Measurements from ENCODE around the gene NXNL1. TPM values are rescaled to one million over a fixed set of nuclear protein-coding genes. Genes with fewer than 3 reads are reported as not detected.
"Not testable (repeated sequence)": the region's sequence is repeated elsewhere in the genome, so short reads cannot be mapped to it uniquely, and the experiment has no call there.

NXNL1 gene
- total and polyA plus RNA-seq, 9 of the 15 experiments (the other 6 are each of a cell fraction or from before 2014, with no cell fraction given), result not detected

DNA sequence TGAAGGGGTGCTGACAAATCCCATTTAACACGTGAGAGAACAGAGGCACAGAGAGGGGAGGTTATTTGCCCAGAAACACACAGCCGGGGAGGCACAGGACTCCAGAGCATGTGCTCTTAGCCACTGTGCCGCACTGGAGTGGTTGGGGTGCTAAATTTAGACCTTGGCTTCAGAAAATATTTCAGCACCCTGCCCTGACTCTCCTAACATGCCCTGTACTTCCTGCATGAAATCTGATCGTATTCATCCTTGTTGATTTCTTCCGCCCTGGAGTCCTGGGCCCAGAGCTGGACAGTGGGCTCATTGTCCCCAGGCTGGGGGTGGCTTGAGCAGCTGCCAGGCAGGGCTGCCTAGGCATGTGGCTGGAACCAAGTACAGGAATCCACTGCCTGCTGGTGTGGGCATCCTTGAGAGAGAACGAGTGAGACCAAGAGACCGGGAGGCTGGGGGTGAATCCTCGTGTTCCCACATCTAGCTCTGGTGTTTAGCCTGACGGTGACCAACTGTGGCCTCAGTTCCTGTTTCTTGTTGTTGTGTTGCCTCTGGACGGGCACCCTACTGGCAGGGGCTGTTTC, 14.9 kb upstream of the NXNL1 start:
- Histone ChIP-seq H2AFZ (ENCODE audit: low read depth, low read length) (no peak overlapping the region), H3K9ac (ENCODE audit: insufficient read depth in 1 of 2, low read depth in 2 of 2, low read length in 2 of 2) (peak overlapping the region in 1 of 2 experiments; percentile 50; a peak in 1 of 4 replicates), H4K20me1 (replicated peaks; ENCODE audit: control insufficient read depth, insufficient read depth, low read length) (no peaks in the 10 kb centered on the region), H3K36me3 (ENCODE audit: control insufficient read depth, insufficient read depth, low read length) (no peaks in the 10 kb centered on the region), H3K79me2 (ENCODE audit: control insufficient read depth, insufficient read depth, low read length) (no peaks in the 10 kb centered on the region), H3K4me1 (replicated peaks in 1 of 2; ENCODE audit: control insufficient read depth in 2 of 2, insufficient read depth in 2 of 2, low read length in 2 of 2) (peaks cover 8 to 14% of the 10 kb centered on the region in 2 experiments; a peak in 4 of 5 replicates), H3K27me3 (ENCODE audit: control insufficient read depth in 2 of 2, insufficient read depth in 2 of 2, low read length in 2 of 2) (no peaks in the 10 kb centered on the region), H3K27ac (ENCODE audit: extremely low read depth, low read depth, low read length) (no peak overlapping the region), H3K4me2 (ENCODE audit: insufficient read depth, low read length) (no peak overlapping the region), H3K9me3 (replicated peaks; ENCODE audit: control insufficient read depth, insufficient read depth, low read depth, low read length) (peaks cover 2% of the 10 kb centered on the region; the same call in 1 of the 2 replicates), H3K4me3 (no peak overlapping the region), H3K9me1 (ENCODE audit: control insufficient read depth, insufficient read depth, low read length) (no peaks in the 10 kb centered on the region)
- intact Hi-C loops (cut with micrococcal nuclease), result no loop called here
- ATAC-seq (no peak), FAIRE-seq (no peak), DNase-seq (ENCODE audit: extremely low read depth in 1 of 4, low spot score in 3 of 4) (no peak)
- peak; percentile 49; the same call in 1 of the 2 replicates for TF ChIP-seq BCOR (IDR thresholded peaks at IDR 0.05)
- TF ChIP-seq TEAD4 (IDR thresholded peaks at IDR 0.05; ENCODE audit: low read length), result no peak
- no peak for TF ChIP-seq TEAD4 (CRISPR knock-in tag; IDR thresholded peaks at IDR 0.05; ENCODE audit: borderline replicate concordance)
- no peak for TF ChIP-seq SMARCA4 (IDR thresholded peaks at IDR 0.05)
- no peak for TF ChIP-seq SRF (CRISPR knock-in tag; IDR thresholded peaks at IDR 0.05)
- TF ChIP-seq, protein P1, sequence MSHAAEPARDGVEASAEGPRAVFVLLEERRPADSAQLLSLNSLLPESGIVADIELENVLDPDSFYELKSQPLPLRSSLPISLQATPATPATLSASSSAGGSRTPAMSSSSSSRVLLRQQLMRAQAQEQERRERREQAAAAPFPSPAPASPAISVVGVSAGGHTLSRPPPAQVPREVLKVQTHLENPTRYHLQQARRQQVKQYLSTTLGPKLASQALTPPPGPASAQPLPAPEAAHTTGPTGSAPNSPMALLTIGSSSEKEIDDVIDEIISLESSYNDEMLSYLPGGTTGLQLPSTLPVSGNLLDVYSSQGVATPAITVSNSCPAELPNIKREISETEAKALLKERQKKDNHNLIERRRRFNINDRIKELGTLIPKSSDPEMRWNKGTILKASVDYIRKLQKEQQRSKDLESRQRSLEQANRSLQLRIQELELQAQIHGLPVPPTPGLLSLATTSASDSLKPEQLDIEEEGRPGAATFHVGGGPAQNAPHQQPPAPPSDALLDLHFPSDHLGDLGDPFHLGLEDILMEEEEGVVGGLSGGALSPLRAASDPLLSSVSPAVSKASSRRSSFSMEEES (CRISPR knock-in tag; IDR thresholded peaks at IDR 0.05), result no peak
- no peak for TF ChIP-seq C11orf30 (IDR thresholded peaks at IDR 0.05; ENCODE audit: low read depth)
- peak; percentile 55 for TF ChIP-seq ZFP36 (IDR thresholded peaks at IDR 0.05; ENCODE audit: low read depth, low read length, partially characterized antibody)
- TF ChIP-seq KLF1 (tag; IDR thresholded peaks at IDR 0.05), result no peak
- TF ChIP-seq ADNP (tag; IDR thresholded peaks at IDR 0.05), result no peak
- no peak for TF ChIP-seq MEF2A (IDR thresholded peaks at IDR 0.05; ENCODE audit: control insufficient read depth, low read depth, low read length)
- 47% methylated on average over 10 of the region's 10 CpGs for WGBS (ENCODE audit: insufficient coverage, low coverage, missing lambda C conversion rate)
- in situ Hi-C loops (cut with MboI), result no loop called here
- BruUV-seq (replicated peaks), result no TSS peak
- ChIA-PET CTCF (ENCODE audit: low intra/inter-chr PET ratio) (interaction anchor here (0.6 kb wide), 1 partner anchor 302 kb away, joined by 3 read pairs; no protein-coding TSS in a partner anchor), POLR2A (no interaction called here)

DNA sequence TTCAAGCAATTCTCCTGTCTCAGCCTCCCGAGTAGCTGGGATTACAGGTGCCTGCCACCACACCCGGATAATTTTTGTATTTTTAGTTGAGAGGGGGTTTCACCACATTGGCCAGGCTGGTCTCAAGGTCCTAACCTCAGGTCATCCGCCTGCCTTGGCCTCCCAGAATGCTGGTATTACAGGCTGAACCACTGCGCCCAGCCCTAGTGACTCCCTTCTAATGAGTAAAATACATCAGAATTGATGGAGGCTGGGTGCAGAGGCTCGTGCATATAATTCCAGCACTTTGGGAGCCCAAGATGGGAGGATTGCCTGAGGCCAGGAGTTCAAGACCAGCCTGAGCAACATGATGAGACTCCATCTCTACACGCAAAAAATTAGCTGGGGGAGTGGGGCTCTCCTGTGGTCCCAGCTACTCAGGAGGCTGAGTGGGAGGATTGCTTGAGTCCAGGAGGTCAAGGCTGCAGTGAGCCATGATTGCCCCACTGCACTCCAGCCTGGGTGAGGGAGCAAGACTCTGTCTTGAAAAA, 14.3 kb upstream of the NXNL1 start:
- H3K9ac ChIP-seq (ENCODE audit: insufficient read depth in 1 of 2, low read depth in 2 of 2, low read length in 2 of 2); in situ Hi-C loops (cut with MboI); FAIRE-seq; H4K20me1 ChIP-seq (replicated peaks; ENCODE audit: control insufficient read depth, insufficient read depth, low read length); H3K9me3 ChIP-seq (replicated peaks; ENCODE audit: control insufficient read depth, insufficient read depth, low read depth, low read length); H3K27me3 ChIP-seq (ENCODE audit: control insufficient read depth in 2 of 2, insufficient read depth in 2 of 2, low read length in 2 of 2); CTCF ChIA-PET (ENCODE audit: low intra/inter-chr PET ratio); BruUV-seq (replicated peaks); H3K9me1 ChIP-seq (ENCODE audit: control insufficient read depth, insufficient read depth, low read length); H3K4me2 ChIP-seq (ENCODE audit: insufficient read depth, low read length); intact Hi-C loops (cut with micrococcal nuclease); H3K4me3 ChIP-seq; DNase-seq (ENCODE audit: extremely low read depth in 1 of 4, low spot score in 3 of 4); H3K36me3 ChIP-seq (ENCODE audit: control insufficient read depth, insufficient read depth, low read length); H3K79me2 ChIP-seq (ENCODE audit: control insufficient read depth, insufficient read depth, low read length); H3K27ac ChIP-seq (ENCODE audit: extremely low read depth, low read depth, low read length); H2AFZ ChIP-seq (ENCODE audit: low read depth, low read length); POLR2A ChIA-PET; ATAC-seq: not testable (repeated sequence)
- H3K4me1 ChIP-seq (replicated peaks in 1 of 2; ENCODE audit: control insufficient read depth in 2 of 2, insufficient read depth in 2 of 2, low read length in 2 of 2), result peaks cover 8 to 20% of the 10 kb centered on the region in 2 experiments; a peak in 4 of 5 replicates
- 52% methylated on average over 6 of the region's 6 CpGs for WGBS (ENCODE audit: insufficient coverage, low coverage, missing lambda C conversion rate)
